Measurements from ENCODE around the gene PTPRO.

PTPRO gene

DNA sequence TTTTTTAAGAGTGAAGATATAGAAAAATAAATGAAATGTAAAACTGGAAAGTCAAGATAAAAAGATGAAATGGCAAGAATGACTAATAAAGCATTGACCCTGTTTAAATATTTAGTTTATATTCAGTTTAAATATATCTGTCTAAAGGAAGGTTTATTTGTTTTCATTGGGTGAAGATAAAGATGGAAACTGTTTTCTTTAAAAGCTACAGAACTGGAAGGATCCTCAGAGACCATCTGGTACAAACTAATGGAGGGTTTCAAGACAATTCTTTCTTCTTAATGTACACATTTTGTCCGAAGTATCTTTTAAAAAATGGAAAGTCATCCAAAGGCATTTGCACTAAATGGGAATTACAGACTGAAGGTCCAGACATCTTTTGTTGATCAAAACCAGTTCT lies 324.3 kb downstream of the PTPRO start:
- DNase-seq (ENCODE audit: low read depth in 2 of 2), result no peak
